ENCODE results near the gene PRDM10.
"Not testable (repeated sequence)": the region's sequence is repeated elsewhere in the genome, so short reads cannot be mapped to it uniquely, and the experiment has no call there.

Gene PRDM10

DNA sequence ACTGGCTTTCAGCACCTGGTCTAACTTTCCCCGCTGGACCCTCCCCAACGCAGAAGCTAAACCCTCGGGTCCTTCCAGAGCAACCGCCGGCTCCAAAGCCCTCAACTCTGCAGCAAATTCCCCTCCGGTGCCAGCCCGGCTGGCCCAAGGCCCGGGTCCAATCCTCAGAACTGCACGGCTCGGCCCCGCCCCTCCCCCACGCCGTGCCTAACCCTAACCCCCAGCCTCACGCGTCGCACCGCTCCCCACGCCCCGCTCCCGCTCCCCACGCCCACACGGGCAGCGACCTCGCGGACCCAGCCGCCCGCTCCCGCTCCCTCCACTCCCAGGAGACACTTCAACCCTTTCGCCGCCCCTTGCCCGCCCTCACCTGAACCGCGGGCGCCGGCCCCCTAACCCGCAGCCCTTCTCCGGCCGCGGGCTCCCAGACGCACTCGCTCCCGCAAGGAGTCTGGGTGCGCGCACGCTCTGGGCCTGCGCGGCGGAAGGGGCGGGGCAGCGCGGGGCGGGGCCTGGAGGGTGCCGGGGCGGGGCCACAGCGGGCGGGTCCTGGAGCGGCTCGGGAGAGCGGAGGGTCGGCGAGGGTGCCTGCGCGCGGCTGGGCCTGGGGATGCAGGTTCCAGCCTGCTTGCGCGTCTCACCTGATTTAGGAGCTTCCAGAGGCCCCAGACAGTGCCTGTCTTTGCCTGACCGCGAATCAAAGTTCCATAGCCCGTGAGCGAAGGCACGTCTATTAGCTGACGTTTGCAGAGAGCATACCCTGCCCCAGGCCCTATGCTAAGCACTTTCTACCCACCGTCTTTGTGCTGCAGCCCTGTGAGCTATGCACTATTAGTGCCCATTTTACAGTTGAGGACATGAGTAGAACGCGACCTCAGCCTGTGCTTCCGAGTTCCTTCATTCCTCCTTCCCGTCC is 107.3 kb downstream of the PRDM10 start, which contains the start of gene NFRKB:
Gene NFRKB, minus strand, starts transcription at position 453 of the 916 bp plus-strand sequence. CDS start 2,729 bp downstream, outside the sequence.
- no peaks in the 10 kb centered on the region for H3K9me3 Mint-ChIP-seq
- H3K36me3 Mint-ChIP-seq = peaks cover 14% of the 10 kb centered on the region
- peak; percentile 83 to 93 for DNase-seq (ENCODE audit: low spot score in 2 of 2)
- H3K27ac Mint-ChIP-seq = peak within 1 kb of the TSS; percentile 82
- H3K27me3 Mint-ChIP-seq = no peaks in the 10 kb centered on the region
- peak within 1 kb of the TSS; percentile 92 for H3K4me3 Mint-ChIP-seq
- ATAC-seq (ENCODE audit: low read depth) = peak; percentile 96
- peaks cover 13% of the 10 kb centered on the region for H3K4me1 Mint-ChIP-seq

DNA sequence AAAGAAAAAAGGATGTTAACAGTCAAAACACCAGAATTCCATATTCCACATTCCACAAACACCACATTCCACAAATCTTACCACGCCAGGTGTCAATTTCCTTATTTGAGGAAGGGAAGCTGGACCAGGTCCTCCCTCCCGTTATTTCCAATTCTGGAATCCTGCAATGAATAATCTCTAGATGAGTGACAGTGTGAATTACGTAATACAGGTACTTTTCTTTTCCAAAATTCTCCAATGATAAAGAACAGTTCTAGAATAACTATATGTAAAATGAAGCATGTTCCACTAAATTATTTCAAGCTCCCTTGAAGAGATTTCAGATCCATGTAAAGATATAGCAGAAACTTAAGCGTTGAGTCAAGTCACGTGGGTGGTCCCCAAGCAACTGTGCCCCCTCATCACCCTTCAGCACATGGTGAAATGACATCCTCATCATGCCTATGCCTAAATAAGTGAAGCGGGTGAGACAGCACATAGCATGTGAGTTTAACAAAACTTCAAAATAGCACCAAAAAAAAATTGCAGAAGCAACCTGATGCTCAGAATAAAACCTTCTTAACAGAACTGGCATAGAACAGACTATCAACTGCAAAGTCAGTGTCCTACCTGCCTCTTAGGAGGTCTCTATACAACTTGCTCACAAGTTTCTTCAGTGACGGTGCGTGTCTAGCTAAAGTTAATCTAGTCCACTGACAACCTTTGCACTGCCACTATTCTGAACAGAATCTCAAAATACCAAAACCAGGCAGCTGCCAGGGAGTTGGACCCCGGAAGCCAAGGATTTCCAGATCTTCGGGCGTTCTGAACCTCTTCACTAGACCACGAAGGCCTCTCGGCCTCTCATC is 108.1 kb downstream of the PRDM10 start:
- ATAC-seq (ENCODE audit: low read depth) (peak; percentile 5), DNase-seq (ENCODE audit: low spot score in 2 of 2) (no peak)
- H3K27ac Mint-ChIP-seq = peak overlapping the region; percentile 82
- no peaks in the 10 kb centered on the region for H3K27me3 Mint-ChIP-seq
- peak overlapping the region; percentile 92 for H3K4me3 Mint-ChIP-seq
- H3K9me3 Mint-ChIP-seq = no peaks in the 10 kb centered on the region
- H3K36me3 Mint-ChIP-seq = peaks cover 13% of the 10 kb centered on the region
- H3K4me1 Mint-ChIP-seq = peaks cover 13% of the 10 kb centered on the region

DNA sequence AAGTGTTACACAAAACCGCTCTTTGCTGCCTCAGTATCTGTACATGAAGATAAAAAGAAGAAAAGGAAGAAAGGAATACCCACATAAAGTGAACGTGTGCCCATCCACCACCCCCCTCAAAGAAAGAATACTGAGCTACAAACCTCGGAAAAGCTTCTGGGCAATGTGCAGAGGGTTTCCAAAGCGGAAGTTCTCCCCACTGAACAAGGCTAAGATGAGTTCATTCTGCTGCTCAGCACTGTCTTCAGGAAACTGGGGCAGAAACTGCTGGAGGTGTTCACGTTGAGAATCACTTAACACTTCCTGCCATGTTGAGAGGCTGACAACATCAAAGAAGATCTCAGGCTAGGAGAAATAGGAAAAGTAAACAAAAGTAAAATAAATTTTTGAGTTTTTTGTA is 114.2 kb downstream of the PRDM10 start:
- Mint-ChIP-seq H3K4me3 (no peak overlapping the region), H3K4me1 (peaks cover 3% of the 10 kb centered on the region)

DNA sequence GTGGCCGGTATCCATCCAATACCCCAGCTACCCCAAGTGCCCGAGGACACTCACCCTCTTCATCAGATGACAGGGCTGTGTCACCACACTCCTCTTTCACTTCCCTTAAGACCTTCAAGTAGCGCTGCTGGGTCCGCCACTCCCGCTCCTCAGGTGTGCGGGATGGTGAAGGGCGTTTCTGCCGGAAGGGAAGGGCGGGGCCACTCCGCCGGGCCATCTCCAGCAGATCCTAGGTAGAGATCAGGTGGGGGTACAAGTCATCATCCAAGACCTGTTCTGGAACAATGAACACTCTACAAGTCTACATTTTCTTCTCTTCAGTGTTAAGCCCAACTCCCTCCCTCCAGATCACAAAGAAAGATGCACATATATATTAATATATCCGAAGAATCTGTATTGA is 117.3 kb downstream of the PRDM10 start:
- no peak overlapping the region for H3K4me3 Mint-ChIP-seq
- H3K36me3 Mint-ChIP-seq = peaks cover 56% of the 10 kb centered on the region
- no peaks in the 10 kb centered on the region for H3K4me1 Mint-ChIP-seq
- no peak for ATAC-seq (ENCODE audit: low read depth)
- H3K27ac Mint-ChIP-seq = no peak overlapping the region
- no peaks in the 10 kb centered on the region for H3K9me3 Mint-ChIP-seq
- DNase-seq (ENCODE audit: low spot score in 2 of 2) = no peak
- H3K27me3 Mint-ChIP-seq = no peaks in the 10 kb centered on the region

More for the DNA sequence above, 114.2 kb downstream of the PRDM10 start:
- ATAC-seq (ENCODE audit: low read depth) (no peak), DNase-seq (ENCODE audit: low spot score in 2 of 2) (no peak)
- no peaks in the 10 kb centered on the region for H3K27me3 Mint-ChIP-seq
- no peaks in the 10 kb centered on the region for H3K9me3 Mint-ChIP-seq
- peaks cover 49% of the 10 kb centered on the region for H3K36me3 Mint-ChIP-seq
- H3K27ac Mint-ChIP-seq = no peak overlapping the region

DNA sequence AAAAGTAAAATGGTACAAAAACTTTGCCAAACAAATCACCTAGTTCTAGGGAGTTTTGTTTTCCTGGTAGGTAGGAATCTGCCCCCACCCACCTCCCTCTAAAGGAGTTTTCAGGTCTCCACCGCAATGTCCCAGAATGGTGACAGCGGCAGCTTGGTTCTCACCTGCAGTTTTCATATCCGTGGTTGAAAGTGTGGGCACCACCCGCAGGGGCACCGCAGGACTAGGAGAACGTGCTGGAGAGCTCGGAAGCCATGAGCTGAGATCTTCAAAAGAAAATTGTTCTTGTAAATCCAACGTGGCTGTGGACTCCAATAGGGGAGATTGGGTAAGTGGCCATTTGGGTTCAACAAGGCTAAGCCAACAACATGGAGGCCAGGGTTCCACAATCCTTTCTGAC is 118.1 kb downstream of the PRDM10 start:
- Mint-ChIP-seq H3K9me3 (no peaks in the 10 kb centered on the region), H3K4me3 (no peak overlapping the region), H3K27ac (no peak overlapping the region), H3K36me3 (peaks cover 59% of the 10 kb centered on the region), H3K27me3 (no peaks in the 10 kb centered on the region), H3K4me1 (no peaks in the 10 kb centered on the region)
- DNase-seq (ENCODE audit: low spot score in 2 of 2) = no peak
- no peak for ATAC-seq (ENCODE audit: low read depth)

DNA sequence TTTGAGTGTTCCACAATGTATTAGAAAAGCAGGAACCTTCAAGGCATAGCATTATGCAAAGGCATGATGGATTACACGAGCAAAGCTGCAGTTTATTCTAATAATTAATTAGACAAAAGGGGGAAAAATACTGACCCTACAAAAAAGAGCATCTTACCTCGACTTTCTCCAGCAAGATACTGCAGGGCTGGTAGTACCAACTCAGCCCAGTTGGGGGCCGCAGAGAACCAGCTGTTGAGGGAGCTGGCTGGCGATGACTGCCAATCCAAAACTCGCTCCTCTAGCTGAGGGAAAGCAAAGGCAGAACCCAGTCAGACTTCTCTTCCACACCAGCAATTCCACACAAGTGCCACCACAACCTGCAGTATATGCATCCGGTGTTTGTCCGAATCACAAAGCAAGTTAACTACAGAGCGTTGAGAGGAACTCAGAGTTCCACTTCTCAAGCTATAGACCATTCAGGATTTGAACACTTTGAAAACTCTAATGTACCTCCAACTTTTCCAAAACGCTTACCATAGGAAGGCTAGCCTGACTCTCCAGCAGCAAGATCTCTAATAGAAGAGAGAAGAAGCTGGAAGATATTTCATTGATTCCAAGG is 121.0 kb downstream of the PRDM10 start:
- peaks cover 59% of the 10 kb centered on the region for H3K36me3 Mint-ChIP-seq
- H3K4me3 Mint-ChIP-seq = no peak overlapping the region
- no peak for ATAC-seq (ENCODE audit: low read depth)
- H3K27ac Mint-ChIP-seq = peak overlapping the region; percentile 12
- no peak for DNase-seq (ENCODE audit: low spot score in 2 of 2)
- H3K9me3 Mint-ChIP-seq = no peaks in the 10 kb centered on the region
- no peaks in the 10 kb centered on the region for H3K27me3 Mint-ChIP-seq
- no peaks in the 10 kb centered on the region for H3K4me1 Mint-ChIP-seq

DNA sequence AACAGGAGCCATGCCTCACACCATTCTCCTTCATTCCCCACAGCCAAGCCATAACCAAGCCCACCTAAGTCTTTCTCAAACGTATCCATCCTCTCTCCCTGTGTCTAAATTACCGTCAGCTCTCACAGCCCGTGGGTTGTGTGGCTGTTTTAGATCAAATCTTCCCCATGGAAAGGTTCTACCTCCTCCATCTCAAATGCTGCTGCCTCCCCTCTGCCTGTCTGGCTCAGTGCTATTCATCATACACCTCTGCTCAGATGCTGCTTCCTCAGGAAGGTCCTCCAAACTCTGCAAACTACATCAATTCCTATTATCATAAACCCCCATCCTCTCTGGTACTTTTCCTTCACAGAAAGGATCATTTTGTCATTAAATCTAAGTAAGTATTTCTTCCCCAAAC is 122.3 kb downstream of the PRDM10 start:
- peak overlapping the region; percentile 40 for H3K27ac Mint-ChIP-seq
- no peaks in the 10 kb centered on the region for H3K4me1 Mint-ChIP-seq
- no peak for DNase-seq (ENCODE audit: low spot score in 2 of 2)
- peaks cover 58% of the 10 kb centered on the region for H3K36me3 Mint-ChIP-seq
- H3K27me3 Mint-ChIP-seq = no peaks in the 10 kb centered on the region
- no peaks in the 10 kb centered on the region for H3K9me3 Mint-ChIP-seq
- H3K4me3 Mint-ChIP-seq = no peak overlapping the region
- ATAC-seq (ENCODE audit: low read depth) = no peak

DNA sequence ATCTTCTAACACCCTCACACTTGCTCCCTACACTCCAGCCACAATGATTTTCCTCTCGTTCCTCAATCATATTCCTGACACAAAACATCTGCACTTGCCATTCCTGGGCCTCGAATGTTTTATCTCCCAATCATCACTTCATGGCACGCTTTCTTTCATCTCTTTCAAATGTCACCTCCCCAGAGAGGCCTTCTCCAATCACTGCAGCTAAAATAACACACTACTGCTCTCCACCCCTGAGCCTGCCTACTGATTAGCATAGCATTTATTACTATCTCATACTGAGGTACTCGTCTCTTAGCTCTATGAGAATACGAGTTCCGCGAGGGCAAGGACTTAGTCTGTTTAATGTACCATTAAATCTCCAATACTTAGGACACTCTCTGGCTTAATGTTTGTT is 130.7 kb downstream of the PRDM10 start:
- no peaks in the 10 kb centered on the region for H3K9me3 Mint-ChIP-seq
- H3K27me3 Mint-ChIP-seq = no peaks in the 10 kb centered on the region
- ATAC-seq (ENCODE audit: low read depth) (no peak), DNase-seq (ENCODE audit: low spot score in 2 of 2) (no peak)
- no peak overlapping the region for H3K27ac Mint-ChIP-seq
- H3K4me1 Mint-ChIP-seq = peaks cover 2% of the 10 kb centered on the region
- H3K4me3 Mint-ChIP-seq = no peak overlapping the region
- peaks cover 49% of the 10 kb centered on the region for H3K36me3 Mint-ChIP-seq

DNA sequence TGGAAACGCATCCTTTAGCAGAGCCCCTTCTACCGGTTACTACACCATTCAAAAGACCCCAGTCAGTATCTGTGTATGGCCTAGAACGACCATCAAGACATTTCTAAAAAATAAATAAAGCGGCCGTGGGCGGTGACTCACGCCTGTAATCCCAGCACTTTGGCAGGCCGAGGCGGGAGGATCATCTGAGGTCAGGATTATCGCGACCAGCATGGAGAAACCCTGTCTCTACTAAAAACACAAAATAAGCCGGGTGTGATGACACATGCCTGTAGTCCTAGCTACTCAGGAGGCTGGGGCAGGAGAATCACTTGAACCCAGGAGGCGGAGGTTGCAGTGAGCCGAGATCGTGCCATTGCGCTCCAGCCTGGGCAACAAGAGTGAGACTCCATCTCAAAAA is 134.0 kb downstream of the PRDM10 start:
- ATAC-seq (ENCODE audit: low read depth); H3K4me3 Mint-ChIP-seq; H3K27me3 Mint-ChIP-seq; H3K9me3 Mint-ChIP-seq; DNase-seq (ENCODE audit: low spot score in 2 of 2); H3K27ac Mint-ChIP-seq; H3K4me1 Mint-ChIP-seq: not testable (repeated sequence)
- peaks cover 52% of the 10 kb centered on the region for H3K36me3 Mint-ChIP-seq

DNA sequence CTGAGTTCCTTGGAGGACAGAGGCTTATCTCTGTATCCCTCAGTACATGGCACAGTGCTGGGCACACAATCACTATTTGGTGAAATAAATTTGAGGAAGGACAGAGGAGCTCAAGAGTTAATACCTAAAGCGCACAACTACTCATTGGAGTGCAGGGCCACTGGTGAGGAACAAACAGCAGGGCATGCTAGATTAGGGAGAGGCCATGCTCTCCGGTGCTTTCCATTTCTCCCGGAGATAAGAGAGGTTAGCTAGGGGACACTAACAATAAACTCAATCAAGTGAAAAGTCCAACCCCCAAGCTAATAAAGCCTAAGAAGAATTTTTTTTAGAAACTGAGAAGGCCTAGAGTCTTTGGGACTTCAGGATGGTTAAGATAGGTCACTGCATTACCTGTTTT is 136.3 kb downstream of the PRDM10 start:
- no peaks in the 10 kb centered on the region for H3K27me3 Mint-ChIP-seq
- ATAC-seq (ENCODE audit: low read depth) (no peak), DNase-seq (ENCODE audit: low spot score in 2 of 2) (no peak)
- H3K36me3 Mint-ChIP-seq = peaks cover 50% of the 10 kb centered on the region
- no peaks in the 10 kb centered on the region for H3K4me1 Mint-ChIP-seq
- no peak overlapping the region for H3K4me3 Mint-ChIP-seq
- no peak overlapping the region for H3K27ac Mint-ChIP-seq
- H3K9me3 Mint-ChIP-seq = no peaks in the 10 kb centered on the region

DNA sequence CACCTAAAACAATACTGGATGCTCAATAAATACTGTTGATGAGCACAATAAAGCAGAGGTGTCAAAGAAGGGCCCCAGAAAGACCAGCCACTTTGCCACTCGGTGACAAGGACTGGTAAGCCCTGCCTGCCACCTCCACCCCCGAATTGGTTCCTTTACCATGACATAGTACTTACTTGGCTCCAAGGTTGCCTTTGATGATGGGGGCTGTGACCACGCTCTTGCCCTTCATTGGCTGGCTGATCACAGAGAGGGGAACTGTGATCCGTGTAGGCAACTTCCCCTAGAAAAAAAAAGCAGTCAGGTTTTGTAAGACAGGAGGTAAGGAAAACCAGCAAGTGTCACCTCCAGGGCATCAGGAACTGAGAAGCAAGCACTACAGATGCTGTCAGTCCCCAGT is 136.9 kb downstream of the PRDM10 start:
- Mint-ChIP-seq H3K4me3 (no peak overlapping the region), H3K27ac (no peak overlapping the region), H3K27me3 (no peaks in the 10 kb centered on the region), H3K36me3 (peaks cover 46% of the 10 kb centered on the region), H3K9me3 (no peaks in the 10 kb centered on the region), H3K4me1 (no peaks in the 10 kb centered on the region)
- no peak for DNase-seq (ENCODE audit: low spot score in 2 of 2)
- ATAC-seq (ENCODE audit: low read depth) = no peak

DNA sequence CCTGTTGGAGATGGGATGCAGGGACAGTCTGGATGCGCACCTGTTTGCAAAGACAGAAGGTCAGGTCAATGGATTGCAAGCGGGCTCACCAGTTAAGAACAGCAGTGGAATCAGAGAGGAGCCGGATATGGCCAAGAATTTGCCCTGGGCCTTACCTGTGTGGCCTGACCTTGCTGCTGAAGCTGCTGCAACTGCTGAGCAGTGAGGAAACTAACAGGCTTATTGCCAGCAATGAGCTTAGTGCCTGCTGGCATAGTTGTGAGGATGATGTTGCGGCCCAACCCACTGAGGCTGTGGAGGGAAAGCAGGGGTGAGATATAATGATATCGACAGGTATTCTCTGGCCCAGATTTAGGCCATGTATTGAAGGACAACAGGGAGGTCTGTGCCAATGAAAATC is 137.8 kb downstream of the PRDM10 start:
- no peaks in the 10 kb centered on the region for H3K27me3 Mint-ChIP-seq
- ATAC-seq (ENCODE audit: low read depth) (no peak), DNase-seq (ENCODE audit: low spot score in 2 of 2) (no peak)
- H3K4me3 Mint-ChIP-seq = no peak overlapping the region
- H3K27ac Mint-ChIP-seq = peak overlapping the region; percentile 73
- H3K36me3 Mint-ChIP-seq = peaks cover 44% of the 10 kb centered on the region
- H3K9me3 Mint-ChIP-seq = no peaks in the 10 kb centered on the region
- H3K4me1 Mint-ChIP-seq = no peaks in the 10 kb centered on the region

DNA sequence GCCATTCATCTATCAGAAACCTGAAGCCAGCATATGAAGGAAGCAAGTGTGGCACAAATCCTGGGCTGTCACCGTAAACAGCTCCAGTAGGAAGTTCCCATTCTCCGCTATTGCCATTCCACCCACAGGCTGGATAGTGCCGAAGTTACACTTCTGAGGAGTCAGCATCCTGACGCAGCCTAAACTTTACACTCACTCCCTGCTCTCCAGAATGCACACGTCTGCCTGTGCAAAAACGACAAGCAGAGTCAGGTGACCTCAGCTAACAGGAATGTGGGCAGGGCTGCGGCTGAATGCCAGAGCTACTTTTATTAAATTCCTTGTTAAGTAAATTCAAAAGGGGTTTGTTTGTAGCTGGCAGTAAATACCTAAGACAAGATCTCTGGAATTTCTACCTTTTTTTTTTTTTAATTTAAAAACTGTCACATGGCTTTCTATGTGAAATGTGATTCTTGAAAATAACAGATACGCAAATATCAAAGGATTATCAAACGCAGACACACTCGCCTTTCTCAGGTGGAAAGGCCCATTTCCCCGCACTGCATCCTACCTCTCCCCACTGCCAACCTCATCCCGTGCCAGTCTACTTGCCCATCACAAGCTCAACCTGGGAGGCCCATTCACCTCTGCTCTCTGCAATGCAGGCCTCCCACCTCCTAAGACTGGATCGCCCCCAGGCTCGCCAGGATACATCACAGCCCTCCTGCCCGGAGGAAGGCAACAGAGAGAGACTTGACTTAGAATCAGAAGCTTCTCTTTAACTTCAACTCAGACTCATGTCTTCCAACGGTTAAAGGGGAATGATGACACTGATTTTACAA is 140.7 kb downstream of the PRDM10 start:
- Mint-ChIP-seq H3K27me3 (no peaks in the 10 kb centered on the region), H3K9me3 (no peaks in the 10 kb centered on the region), H3K4me1 (no peaks in the 10 kb centered on the region), H3K27ac (no peak overlapping the region), H3K4me3 (no peak overlapping the region), H3K36me3 (peaks cover 33% of the 10 kb centered on the region)
- DNase-seq (ENCODE audit: low spot score in 2 of 2) (no peak), ATAC-seq (ENCODE audit: low read depth) (no peak)

Data from memory B cell (primary cell).